ENCODE results near the gene PNMA1.

DNA sequence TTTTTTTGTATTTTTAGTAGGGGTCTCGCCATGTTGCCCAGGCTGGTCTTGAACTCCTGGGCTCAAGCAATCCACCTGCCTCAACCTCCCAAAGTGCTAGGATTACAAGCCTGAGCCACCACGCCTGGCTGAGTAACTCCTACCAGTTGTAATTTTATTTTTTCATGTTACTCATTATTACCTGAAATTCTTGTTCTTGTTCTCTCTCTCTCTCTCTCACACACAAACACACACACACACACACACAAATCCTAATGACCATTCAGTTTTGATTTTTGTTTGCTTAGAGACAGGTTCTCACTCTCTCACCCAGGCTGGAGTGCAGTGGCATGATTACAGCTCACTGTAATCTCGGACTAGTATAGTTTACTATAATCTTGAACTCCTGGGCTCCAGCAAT lies 39.2 kb downstream of the PNMA1 start:
- TF ChIP-seq, protein P1, sequence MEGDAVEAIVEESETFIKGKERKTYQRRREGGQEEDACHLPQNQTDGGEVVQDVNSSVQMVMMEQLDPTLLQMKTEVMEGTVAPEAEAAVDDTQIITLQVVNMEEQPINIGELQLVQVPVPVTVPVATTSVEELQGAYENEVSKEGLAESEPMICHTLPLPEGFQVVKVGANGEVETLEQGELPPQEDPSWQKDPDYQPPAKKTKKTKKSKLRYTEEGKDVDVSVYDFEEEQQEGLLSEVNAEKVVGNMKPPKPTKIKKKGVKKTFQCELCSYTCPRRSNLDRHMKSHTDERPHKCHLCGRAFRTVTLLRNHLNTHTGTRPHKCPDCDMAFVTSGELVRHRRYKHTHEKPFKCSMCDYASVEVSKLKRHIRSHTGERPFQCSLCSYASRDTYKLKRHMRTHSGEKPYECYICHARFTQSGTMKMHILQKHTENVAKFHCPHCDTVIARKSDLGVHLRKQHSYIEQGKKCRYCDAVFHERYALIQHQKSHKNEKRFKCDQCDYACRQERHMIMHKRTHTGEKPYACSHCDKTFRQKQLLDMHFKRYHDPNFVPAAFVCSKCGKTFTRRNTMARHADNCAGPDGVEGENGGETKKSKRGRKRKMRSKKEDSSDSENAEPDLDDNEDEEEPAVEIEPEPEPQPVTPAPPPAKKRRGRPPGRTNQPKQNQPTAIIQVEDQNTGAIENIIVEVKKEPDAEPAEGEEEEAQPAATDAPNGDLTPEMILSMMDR (conservative IDR thresholded peaks at IDR 0.05; ENCODE audit: low read length) = no peak
- TF ChIP-seq EZH2phosphoT487 (IDR thresholded peaks at IDR 0.05; ENCODE audit: borderline replicate concordance, low read depth, low read length) = no peak
